HG02759 (cell line): ENCODE results near the gene MAP3K4.

Source experiments
- ATAC-seq: cut with Tn5 transposase; IDR thresholded peaks from one replicate; pipeline ENCODE4 v1.9.1; 2021; ENCODE audit warnings: mild to moderate bottlenecking, moderate library complexity; ENCODE audit not compliant: unreplicated experiment

MAP3K4 gene

GRCh38 chr6:161001421-161001820 is 9.9 kb downstream of the MAP3K4 start:
- no peak for ATAC-seq

GRCh38 chr6:161003336-161003735 is 11.8 kb downstream of the MAP3K4 start:
- ATAC-seq: no peak

GRCh38 chr6:161008245-161008644 is 16.7 kb downstream of the MAP3K4 start:
- ATAC-seq: no peak

- no peak for ATAC-seq
Measured at GRCh38 chr6:161009991-161010390, 18.4 kb downstream of the MAP3K4 start.

GRCh38 chr6:161010418-161010817 is 18.8 kb downstream of the MAP3K4 start:
- ATAC-seq: no peak

GRCh38 chr6:161011492-161012480 is 20.2 kb downstream of the MAP3K4 start:
- ATAC-seq: no peak

GRCh38 chr6:161013695-161014094 is 22.1 kb downstream of the MAP3K4 start:
- ATAC-seq: no peak

- no peak for ATAC-seq
Measured at GRCh38 chr6:161017766-161018564, 26.4 kb downstream of the MAP3K4 start.

- ATAC-seq: no peak
Measured at GRCh38 chr6:161019324-161019839, 27.8 kb downstream of the MAP3K4 start.

GRCh38 chr6:161021543-161021942 is 30.0 kb downstream of the MAP3K4 start:
- no peak for ATAC-seq

- no peak for ATAC-seq
Measured at GRCh38 chr6:161021998-161022743, 30.6 kb downstream of the MAP3K4 start.

- no peak for ATAC-seq
Measured at GRCh38 chr6:161023316-161023715, 31.7 kb downstream of the MAP3K4 start.

GRCh38 chr6:161024364-161024920 is 32.9 kb downstream of the MAP3K4 start:
- no peak for ATAC-seq

- no peak for ATAC-seq
Measured at GRCh38 chr6:161027385-161027784, 35.8 kb downstream of the MAP3K4 start.

- ATAC-seq: peak; percentile 84
Measured at GRCh38 chr6:161029195-161029809, 37.7 kb downstream of the MAP3K4 start.

GRCh38 chr6:161031721-161032495 is 40.3 kb downstream of the MAP3K4 start:
- ATAC-seq: no peak

GRCh38 chr6:161033667-161034066 is 42.1 kb downstream of the MAP3K4 start:
- no peak for ATAC-seq

- peak; percentile 37 for ATAC-seq
Measured at GRCh38 chr6:161035182-161035980, 43.8 kb downstream of the MAP3K4 start.

GRCh38 chr6:161035981-161036263 is 44.4 kb downstream of the MAP3K4 start:
- ATAC-seq: no peak
